GM12872 (cell line): ENCODE data around the gene NADK2.

Experiments used
- CTCF ChIP-seq: IDR thresholded peaks from 3 replicates; pipeline ENCODE4 v1.5.1; 2011; ENCODE audit warnings: low read depth, mild to moderate bottlenecking, low read length, moderate library complexity; ENCODE audit not compliant: insufficient read depth

NADK2 gene

GRCh38 chr5:36236801-36237200 lies 4.9 kb downstream of the NADK2 start:
- TF ChIP-seq CTCF = no peak

GRCh38 chr5:36232533-36232932 lies 9.2 kb downstream of the NADK2 start:
- TF ChIP-seq CTCF = no peak

GRCh38 chr5:36230151-36230790 lies 11.5 kb downstream of the NADK2 start:
- TF ChIP-seq CTCF = no peak

- TF ChIP-seq CTCF = no peak
Measured at GRCh38 chr5:36228505-36228904, 13.2 kb downstream of the NADK2 start.

GRCh38 chr5:36227046-36227445 lies 14.7 kb downstream of the NADK2 start:
- TF ChIP-seq CTCF = no peak

GRCh38 chr5:36222620-36223019 lies 19.1 kb downstream of the NADK2 start:
- TF ChIP-seq CTCF = no peak

GRCh38 chr5:36217988-36218387 lies 23.7 kb downstream of the NADK2 start:
- TF ChIP-seq CTCF = no peak
